ENCODE data around the gene CEL.

Gene CEL

DNA sequence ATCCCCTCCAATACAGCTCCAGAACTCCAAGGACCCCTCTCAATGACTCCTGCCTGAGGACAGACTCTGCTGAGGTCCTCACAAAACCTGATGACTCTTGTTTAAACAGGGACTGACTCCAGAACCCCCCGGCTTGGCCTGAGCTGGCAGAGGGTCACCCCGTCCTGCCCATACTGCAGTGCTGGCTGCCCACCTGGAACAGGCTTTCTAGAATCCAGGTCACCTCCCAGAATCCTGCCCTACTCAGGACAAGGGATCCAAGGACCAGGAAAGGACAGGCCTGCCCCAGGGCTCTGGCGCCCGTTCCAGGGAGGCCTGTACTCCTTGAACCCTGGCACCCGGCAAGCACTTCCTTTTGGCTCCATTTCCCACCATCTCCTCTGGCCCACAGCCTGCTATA, 37.1 kb downstream of the CEL start:
- TF ChIP-seq, protein P1, sequence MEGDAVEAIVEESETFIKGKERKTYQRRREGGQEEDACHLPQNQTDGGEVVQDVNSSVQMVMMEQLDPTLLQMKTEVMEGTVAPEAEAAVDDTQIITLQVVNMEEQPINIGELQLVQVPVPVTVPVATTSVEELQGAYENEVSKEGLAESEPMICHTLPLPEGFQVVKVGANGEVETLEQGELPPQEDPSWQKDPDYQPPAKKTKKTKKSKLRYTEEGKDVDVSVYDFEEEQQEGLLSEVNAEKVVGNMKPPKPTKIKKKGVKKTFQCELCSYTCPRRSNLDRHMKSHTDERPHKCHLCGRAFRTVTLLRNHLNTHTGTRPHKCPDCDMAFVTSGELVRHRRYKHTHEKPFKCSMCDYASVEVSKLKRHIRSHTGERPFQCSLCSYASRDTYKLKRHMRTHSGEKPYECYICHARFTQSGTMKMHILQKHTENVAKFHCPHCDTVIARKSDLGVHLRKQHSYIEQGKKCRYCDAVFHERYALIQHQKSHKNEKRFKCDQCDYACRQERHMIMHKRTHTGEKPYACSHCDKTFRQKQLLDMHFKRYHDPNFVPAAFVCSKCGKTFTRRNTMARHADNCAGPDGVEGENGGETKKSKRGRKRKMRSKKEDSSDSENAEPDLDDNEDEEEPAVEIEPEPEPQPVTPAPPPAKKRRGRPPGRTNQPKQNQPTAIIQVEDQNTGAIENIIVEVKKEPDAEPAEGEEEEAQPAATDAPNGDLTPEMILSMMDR (IDR thresholded peaks at IDR 0.05; ENCODE audit: control insufficient read depth, extremely low read depth, insufficient read depth), result no peak
- no peak overlapping the region for H3K4me3 ChIP-seq (ENCODE audit: low read depth, low read length)
- no peak for DNase-seq (ENCODE audit: low read depth)

DNA sequence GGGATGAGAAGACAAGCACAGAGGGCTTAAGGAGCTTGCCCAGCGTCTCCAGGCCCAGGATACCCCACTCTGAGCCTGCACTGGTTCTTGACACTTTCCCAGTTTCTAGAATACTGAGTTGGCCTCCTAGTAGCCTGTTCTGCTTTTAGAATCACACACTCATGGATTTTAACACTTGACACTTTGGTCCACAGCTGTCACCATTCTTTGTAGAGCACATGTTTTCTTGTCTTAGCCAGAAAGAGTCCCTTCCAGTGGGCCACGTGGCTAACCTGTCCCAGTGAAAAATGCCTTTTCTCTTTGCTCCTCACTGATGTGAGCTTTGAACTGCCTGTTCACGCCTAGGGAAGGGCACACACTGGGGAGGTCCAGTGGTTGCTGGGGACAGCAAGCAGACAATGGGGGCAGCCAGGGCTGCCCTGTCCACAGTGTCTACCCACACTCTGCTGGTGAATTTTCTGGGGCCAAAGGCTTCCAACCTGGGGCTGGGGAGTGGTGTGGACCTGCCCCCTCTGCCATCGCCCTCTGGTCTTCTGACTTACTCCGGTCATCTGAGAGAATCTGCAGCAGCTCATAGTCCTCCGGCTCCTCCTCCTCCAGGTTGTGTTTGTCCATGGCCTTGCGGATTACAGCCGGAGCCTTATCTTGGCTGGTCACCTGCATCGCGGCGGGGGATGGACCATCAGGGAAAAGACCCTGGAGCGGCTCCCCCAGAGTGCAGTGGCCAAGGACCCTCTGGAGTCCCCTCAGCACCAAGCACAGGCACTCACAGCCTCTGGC, 38.1 kb downstream of the CEL start:
- TF ChIP-seq, protein P1 (IDR thresholded peaks at IDR 0.05; ENCODE audit: control insufficient read depth, extremely low read depth, insufficient read depth), result no peak
- DNase-seq (ENCODE audit: low read depth), result no peak

DNA sequence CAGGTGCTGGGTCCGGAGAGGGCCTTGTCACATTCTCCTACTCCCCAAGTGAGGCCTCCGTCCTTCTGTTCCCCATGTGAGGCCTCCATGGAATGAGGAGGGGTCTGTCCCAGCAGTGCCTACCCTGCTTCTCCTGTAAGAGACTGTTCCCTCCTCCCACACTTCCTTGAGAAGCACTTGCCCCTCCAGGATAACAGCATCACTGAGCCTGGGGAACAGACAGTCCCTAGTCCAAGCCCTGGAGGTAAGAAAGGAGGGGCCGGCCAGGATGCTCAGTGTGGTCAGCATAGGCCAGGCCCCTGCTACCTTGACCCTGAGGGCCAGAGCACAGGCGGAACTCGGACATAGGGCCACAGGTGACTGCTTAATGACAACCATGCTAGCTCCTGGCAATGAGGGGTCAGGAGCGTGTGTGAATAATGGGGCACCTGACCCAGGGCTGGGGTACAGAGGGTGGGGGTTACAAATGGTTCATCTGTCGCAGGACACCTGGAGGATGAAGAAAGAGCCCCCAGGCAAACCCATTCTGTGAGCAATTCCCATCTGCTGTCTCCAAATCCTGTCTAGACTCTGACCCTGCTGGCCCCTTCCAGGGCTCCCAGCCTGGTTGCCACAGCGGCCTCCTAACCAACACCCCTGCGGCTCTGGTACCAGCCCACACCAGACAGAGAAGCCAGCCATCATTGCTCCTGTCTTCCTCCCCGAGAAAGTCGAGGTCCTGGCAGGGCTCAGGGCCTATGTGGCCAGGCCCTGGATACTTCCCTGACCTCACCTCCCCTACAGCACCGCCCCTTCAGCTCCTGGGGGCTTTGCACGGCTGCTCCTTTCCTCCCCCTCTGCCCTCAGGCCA, 39.0 kb downstream of the CEL start:
- no peak overlapping the region for H3K4me3 ChIP-seq (ENCODE audit: low read depth, low read length)
- TF ChIP-seq, protein P1 (IDR thresholded peaks at IDR 0.05; ENCODE audit: control insufficient read depth, extremely low read depth, insufficient read depth), result no peak
- DNase-seq (ENCODE audit: low read depth), result no peak

More for the DNA sequence above, 38.1 kb downstream of the CEL start:
- no peak overlapping the region for H3K4me3 ChIP-seq (ENCODE audit: low read depth, low read length)

DNA sequence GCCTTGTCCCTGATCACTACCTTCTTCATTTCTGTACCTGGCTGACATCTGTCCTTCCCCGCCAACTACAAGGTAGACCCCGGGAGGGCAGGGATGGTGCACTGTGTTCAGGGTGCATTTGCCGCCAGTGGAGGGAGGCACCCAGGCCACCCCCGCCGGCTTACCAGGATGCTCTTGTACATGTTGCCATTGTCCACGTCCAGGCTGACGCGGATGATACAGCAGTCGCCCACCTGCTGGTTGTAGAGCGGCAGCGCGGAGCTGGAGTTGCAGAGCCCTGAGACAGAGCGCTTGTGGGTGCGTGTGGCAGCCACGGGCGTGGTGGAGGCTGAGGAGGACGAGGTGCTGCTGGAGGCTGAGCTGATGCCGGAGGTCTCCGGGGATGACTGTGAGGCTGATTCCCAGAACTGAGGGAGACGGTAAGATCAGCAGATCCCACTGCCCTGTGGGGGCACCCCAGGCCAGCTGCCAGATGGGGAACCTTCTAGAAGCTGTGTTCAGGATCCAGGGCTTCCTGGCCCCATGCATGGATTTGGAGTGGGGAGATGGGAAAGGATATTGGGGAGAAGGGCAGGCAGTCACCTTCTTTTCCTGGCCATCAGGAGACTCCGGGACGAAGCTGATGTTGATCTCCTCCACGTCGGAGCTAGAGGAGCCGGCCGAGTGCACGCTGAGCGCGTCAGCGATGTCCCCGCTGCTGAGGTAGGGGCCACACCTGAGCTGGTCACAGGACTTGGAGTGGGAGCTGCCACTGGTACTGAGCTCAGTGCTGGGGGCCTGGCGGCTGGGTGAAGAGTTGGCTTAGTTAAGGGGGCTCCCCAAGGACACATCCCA, 39.8 kb downstream of the CEL start:
- no peak for DNase-seq (ENCODE audit: low read depth)
- TF ChIP-seq, protein P1 (IDR thresholded peaks at IDR 0.05; ENCODE audit: control insufficient read depth, extremely low read depth, insufficient read depth), result no peak
- H3K4me3 ChIP-seq (ENCODE audit: low read depth, low read length), result no peak overlapping the region

DNA sequence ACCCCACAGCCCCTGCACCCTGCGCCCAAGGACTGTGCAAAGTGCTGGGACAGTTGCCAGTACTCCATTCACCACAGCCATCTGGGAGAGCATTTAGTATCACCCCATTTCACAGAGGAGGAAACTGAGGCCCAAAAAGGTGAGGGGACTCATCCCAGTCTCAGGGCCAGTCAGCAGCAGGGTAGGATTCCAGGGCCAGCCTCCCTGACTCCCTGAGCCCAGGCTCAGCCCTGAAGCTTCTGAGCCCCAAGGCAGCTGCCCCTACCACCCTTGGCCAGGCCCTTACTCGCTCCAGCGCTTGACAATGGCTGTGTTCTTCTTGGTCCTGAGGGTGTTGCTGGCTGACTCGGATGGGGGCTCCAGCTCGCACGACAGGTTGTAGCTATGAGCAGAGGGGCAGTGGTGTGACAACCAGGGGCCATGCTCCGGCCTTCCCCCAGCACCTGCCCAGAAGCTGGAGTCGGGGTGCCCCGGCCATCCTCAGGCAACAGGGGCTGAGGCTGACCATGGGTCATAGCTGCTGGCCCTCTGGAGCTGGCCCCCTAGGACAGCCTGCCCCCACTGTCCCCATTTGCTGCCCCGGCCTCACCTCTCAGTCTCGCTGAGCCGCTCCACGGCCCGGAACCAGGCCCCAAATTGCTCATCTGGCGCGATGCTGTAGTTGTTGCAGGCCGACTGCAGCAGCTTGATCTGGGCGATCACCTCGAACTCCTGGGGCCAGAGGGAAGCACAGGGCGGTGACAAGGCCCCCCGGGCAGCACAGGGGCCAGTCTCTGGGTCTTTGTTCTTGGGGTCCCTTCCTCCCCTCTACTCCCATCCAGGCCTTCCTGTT, 40.6 kb downstream of the CEL start:
- DNase-seq (ENCODE audit: low read depth), result no peak
- TF ChIP-seq, protein P1 (IDR thresholded peaks at IDR 0.05; ENCODE audit: control insufficient read depth, extremely low read depth, insufficient read depth), result no peak
- H3K4me3 ChIP-seq (ENCODE audit: low read depth, low read length), result no peak overlapping the region

Data from LNCaP clone FGC (cell line).